GM10248 (cell line): ENCODE measurements around the gene MAP4K1.

Source experiments
- CTCF ChIA-PET: fragments of 300-600 bp; sonication (Branson Sonifier 250); formaldehyde crosslinking; extraction: SDS; loops from one replicate; lab custom pipeline; 2021; ENCODE audit warnings: antibody characterized with exemption; lab: Yijun Ruan, JAX
- POLR2A ChIA-PET: fragments of 350-650 bp; sonication (Branson Sonifier 250); formaldehyde crosslinking; extraction: SDS; loops from one replicate; lab custom pipeline; 2020; ENCODE audit warnings: antibody characterized with exemption; lab: Yijun Ruan, JAX
- DNase-seq: peaks from one replicate; pipeline ENCODE4 v3.0.0; 2012; ENCODE audit errors: extremely low spot score
- CTCF ChIP-seq: IDR thresholded peaks from 2 replicates; pipeline ENCODE4 v1.5.1; 2012; ENCODE audit warnings: mild to moderate bottlenecking, low read depth; ENCODE audit errors: extremely low read depth, missing control alignments, control extremely low read depth

MAP4K1 gene

GRCh38 chr19:38544569-38545315 lies 73.0 kb downstream of the MAP4K1 start:
- DNase-seq = no peak
- no peak for TF ChIP-seq CTCF
- ChIA-PET CTCF (interaction anchor here (0.8 to 5.2 kb wide), 16 partner anchors 12 to 434 kb away, joined by 3 to 64 read pairs (median 4); partner anchors contain the start of genes ACTN4, EIF3K, FAM98C and GGN), POLR2A (no interaction called here)

- peak; percentile 28 for TF ChIP-seq CTCF
- peak; percentile 75 for DNase-seq
- POLR2A ChIA-PET = interaction anchor here (0.6 kb wide), 1 partner anchor 60 kb away, joined by 7 read pairs; no protein-coding TSS in a partner anchor
- CTCF ChIA-PET = interaction anchor here (0.6 to 5.2 kb wide), 24 partner anchors 10 to 435 kb away, joined by 3 to 64 read pairs (median 3); partner anchors contain the start of genes ACTN4, EIF3K, MRPS12 and SARS2
Measured at GRCh38 chr19:38543807-38544568, 73.8 kb downstream of the MAP4K1 start.

GRCh38 chr19:38543286-38543806 lies 74.4 kb downstream of the MAP4K1 start:
- ChIA-PET POLR2A (interaction anchor here (0.6 kb wide), 1 partner anchor 60 kb away, joined by 7 read pairs; no protein-coding TSS in a partner anchor), CTCF (interaction anchor here (0.6 to 5.2 kb wide), 22 partner anchors 10 to 435 kb away, joined by 3 to 64 read pairs (median 3); partner anchors contain the start of genes ACTN4, EIF3K, MRPS12 and SARS2)
- no peak for TF ChIP-seq CTCF
- DNase-seq = no peak

GRCh38 chr19:38542040-38542439 lies 75.7 kb downstream of the MAP4K1 start:
- CTCF ChIA-PET = interaction anchor here (1.4 kb wide), 1 partner anchor 93 kb away, joined by 4 read pairs; no protein-coding TSS in a partner anchor
- no peak for DNase-seq
- POLR2A ChIA-PET = no interaction called here

GRCh38 chr19:38539751-38540150 lies 78.0 kb downstream of the MAP4K1 start:
- ChIA-PET CTCF (no interaction called here), POLR2A (no interaction called here)
- no peak for DNase-seq
- no peak for TF ChIP-seq CTCF

More at GRCh38 chr19:38542040-38542439, 75.7 kb downstream of the MAP4K1 start:
- TF ChIP-seq CTCF = no peak
